Hepatocyte (in vitro differentiated cells): ENCODE results near the gene LGALS8.
"Not testable (repeated sequence)": the region's sequence is repeated elsewhere in the genome, so short reads cannot be mapped to it uniquely, and the experiment has no call there.

Source experiments
- EZH2 ChIP-seq: fragments of 200-600 bp; sonication (generic); IDR thresholded peaks from 2 replicates; pipeline ENCODE4 v1.6.1; 2016; ENCODE audit warnings: antibody characterized with exemption, mild to moderate bottlenecking, borderline replicate concordance
- TF ChIP-seq, protein P1 (sequence below): fragments of 200-600 bp; sonication (generic); IDR thresholded peaks from 2 replicates; pipeline ENCODE4 v1.5.1; 2016; ENCODE audit warnings: antibody characterized with exemption, mild to moderate bottlenecking; ENCODE audit not compliant: poor library complexity

DNA sequence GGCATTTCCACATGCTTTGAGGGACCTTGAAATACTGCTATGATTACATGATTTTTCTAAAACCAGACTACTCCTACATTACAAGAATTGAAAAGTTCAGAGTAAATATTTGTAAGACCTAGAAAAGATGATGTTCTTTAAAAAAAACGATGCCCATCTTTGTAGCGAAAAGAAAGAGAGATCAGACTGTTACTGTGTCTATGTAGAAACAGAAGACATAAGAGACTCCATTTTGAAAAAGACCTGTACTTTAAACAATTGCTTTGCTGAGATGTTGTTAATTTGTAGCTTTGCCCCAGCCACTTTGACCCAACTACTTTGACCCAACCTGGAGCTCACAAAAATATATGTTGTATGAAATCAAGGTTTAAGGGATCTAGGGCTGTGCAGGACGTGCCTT is 19.4 kb upstream of the LGALS8 start:
- TF ChIP-seq, protein P1, sequence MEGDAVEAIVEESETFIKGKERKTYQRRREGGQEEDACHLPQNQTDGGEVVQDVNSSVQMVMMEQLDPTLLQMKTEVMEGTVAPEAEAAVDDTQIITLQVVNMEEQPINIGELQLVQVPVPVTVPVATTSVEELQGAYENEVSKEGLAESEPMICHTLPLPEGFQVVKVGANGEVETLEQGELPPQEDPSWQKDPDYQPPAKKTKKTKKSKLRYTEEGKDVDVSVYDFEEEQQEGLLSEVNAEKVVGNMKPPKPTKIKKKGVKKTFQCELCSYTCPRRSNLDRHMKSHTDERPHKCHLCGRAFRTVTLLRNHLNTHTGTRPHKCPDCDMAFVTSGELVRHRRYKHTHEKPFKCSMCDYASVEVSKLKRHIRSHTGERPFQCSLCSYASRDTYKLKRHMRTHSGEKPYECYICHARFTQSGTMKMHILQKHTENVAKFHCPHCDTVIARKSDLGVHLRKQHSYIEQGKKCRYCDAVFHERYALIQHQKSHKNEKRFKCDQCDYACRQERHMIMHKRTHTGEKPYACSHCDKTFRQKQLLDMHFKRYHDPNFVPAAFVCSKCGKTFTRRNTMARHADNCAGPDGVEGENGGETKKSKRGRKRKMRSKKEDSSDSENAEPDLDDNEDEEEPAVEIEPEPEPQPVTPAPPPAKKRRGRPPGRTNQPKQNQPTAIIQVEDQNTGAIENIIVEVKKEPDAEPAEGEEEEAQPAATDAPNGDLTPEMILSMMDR = not testable (repeated sequence)
- not testable (repeated sequence) for TF ChIP-seq EZH2
